Caco-2 (cell line): ENCODE results near the gene AP4B1. TPM values are rescaled to one million over a fixed set of nuclear protein-coding genes. Genes with fewer than 3 reads are reported as not detected.
A peak's percentile ranks its signal among the peaks of the same experiment; 100 is the strongest.

Experiments used
- BruUV-seq: library from RNA; stranded (reverse); fragments of 400-500 nt; replicated peaks from 2 replicates; lab custom pipeline; 2021; lab: Mats Ljungman, UMichigan
- CTCF ChIA-PET: fragments of 300-600 bp; sonication (Branson Sonifier 250); formaldehyde crosslinking; loops from one replicate; lab custom pipeline; 2022; ENCODE audit warnings: antibody characterized with exemption; lab: Charles Lee
- POLR2A ChIA-PET: fragments of 300-600 bp; sonication (Branson Sonifier 250); formaldehyde crosslinking; loops from one replicate; lab custom pipeline; 2022; ENCODE audit warnings: antibody characterized with exemption; lab: Charles Lee
- DNase-seq, 2 experiments: peaks; one replicate each; pipeline versions ENCODE4 v3.0.0 to v3.0.0-alpha.2; 2020 to 2022
- H3K27me3 ChIP-seq: replicated peaks from 2 replicates; pipeline ENCODE4 v1.6.0; 2011; ENCODE audit warnings: low read length; ENCODE audit not compliant: control insufficient read depth, insufficient read depth
- H3K36me3 ChIP-seq: 2 replicates; pipeline ENCODE4 v1.5.1; 2011; ENCODE audit warnings: low read length; ENCODE audit not compliant: control insufficient read depth, insufficient read depth
- H3K4me1 ChIP-seq: fragments of 250-450 bp; sonication (Bioruptor Pico); 2 replicates; pipeline ENCODE4 v1.5.1; 2020; ENCODE audit warnings: mild to moderate bottlenecking
- H3K4me3 ChIP-seq: 2 replicates; pipeline ENCODE4 v1.5.1; 2011; ENCODE audit warnings: low read depth, mild to moderate bottlenecking, control low read depth, low read length
- H3K9me3 ChIP-seq: fragments of 250-450 bp; sonication (Bioruptor Pico); 2 replicates; pipeline ENCODE4 v1.5.1; 2020; ENCODE audit warnings: mild to moderate bottlenecking, moderate library complexity
- H3K27ac Mint-ChIP-seq: one replicate; pipeline ENCODE4 v1.8.0; 2022; ENCODE audit warnings: mixed read lengths; ENCODE audit not compliant: unreplicated experiment
- H3K27me3 Mint-ChIP-seq: one replicate; pipeline ENCODE4 v1.8.0; 2022; ENCODE audit warnings: mixed read lengths; ENCODE audit not compliant: insufficient read depth, unreplicated experiment
- H3K36me3 Mint-ChIP-seq: one replicate; pipeline ENCODE4 v1.8.0; 2022; ENCODE audit warnings: mild to moderate bottlenecking, mixed read lengths; ENCODE audit not compliant: insufficient read depth, unreplicated experiment
- H3K4me1 Mint-ChIP-seq: one replicate; pipeline ENCODE4 v1.8.0; 2022; ENCODE audit warnings: low read depth, mixed read lengths; ENCODE audit not compliant: unreplicated experiment
- H3K4me3 Mint-ChIP-seq: one replicate; pipeline ENCODE4 v1.8.0; 2022; ENCODE audit warnings: mild to moderate bottlenecking, moderate library complexity, mixed read lengths; ENCODE audit not compliant: unreplicated experiment
- H3K9me3 Mint-ChIP-seq: one replicate; pipeline ENCODE4 v1.8.0; 2022; ENCODE audit warnings: mixed read lengths; ENCODE audit not compliant: unreplicated experiment
- CTCF ChIP-seq, 2 experiments: fragments of 200-600 bp in 1 of 2; IDR thresholded peaks; 1 replicate in 1 of 2; 2 replicates in 1 of 2; pipeline versions ENCODE4 v1.5.1 to v1.8.0; 2011 to 2022; ENCODE audit warnings: antibody characterized with exemption in 1 of 2, control low read depth in 1 of 2, inconsistent platforms in 1 of 2, low read depth in 1 of 2, low read length in 1 of 2, mild to moderate bottlenecking in 1 of 2, moderate library complexity in 1 of 2; ENCODE audit not compliant: insufficient read depth in 1 of 2, severe bottlenecking in 1 of 2, unreplicated experiment in 1 of 2
- intact Hi-C: fragments of 100-400 bp; cut with micrococcal nuclease; formaldehyde crosslinking; loops from one replicate; pipeline ENCODE4 v1.10.0; 2022; ENCODE audit not compliant: unreplicated experiment
- total RNA-seq: library from RNA; stranded (reverse); gene quantifications from 2 replicates; pipeline ENCODE4 v1.2.3, GENCODE V29; 2022

Gene AP4B1
- total RNA-seq, 1 experiment from 2014 or later: 10.0 TPM

GRCh38 chr1:113934006-113934405 lies 29.4 kb upstream of the AP4B1 start:
- no peaks in the 10 kb centered on the region for H3K27me3 ChIP-seq
- H3K27me3 Mint-ChIP-seq: no peaks in the 10 kb centered on the region

GRCh38 chr1:113931451-113931851 lies 26.9 kb upstream of the AP4B1 start:
- POLR2A ChIA-PET: no interaction called here
- intact Hi-C loops: no loop called here
- no peak for TF ChIP-seq CTCF (IDR thresholded peaks at IDR 0.05; ENCODE audit: insufficient read depth in 1 of 2, low read depth in 1 of 2, low read length in 1 of 2, severe bottlenecking in 1 of 2, unreplicated experiment in 1 of 2)
- DNase-seq: no peak
- H3K4me3 Mint-ChIP-seq: peak overlapping the region; percentile 87
- CTCF ChIA-PET: no interaction called here
- no peaks in the 10 kb centered on the region for H3K27me3 ChIP-seq
- no peaks in the 10 kb centered on the region for H3K36me3 Mint-ChIP-seq
- peaks cover 7% of the 10 kb centered on the region; the same call in 1 of the 2 replicates for H3K4me1 ChIP-seq
- no peaks in the 10 kb centered on the region for H3K27me3 Mint-ChIP-seq
- no peaks in the 10 kb centered on the region for H3K36me3 ChIP-seq
- no TSS peak for BruUV-seq
- H3K27ac Mint-ChIP-seq: no peak overlapping the region
- no peaks in the 10 kb centered on the region for H3K9me3 Mint-ChIP-seq
- H3K4me3 ChIP-seq: no peak overlapping the region; the same call in 1 of the 2 replicates
- peaks cover 19% of the 10 kb centered on the region for H3K4me1 Mint-ChIP-seq
- H3K9me3 ChIP-seq: no peaks in the 10 kb centered on the region

More at GRCh38 chr1:113934006-113934405, 29.4 kb upstream of the AP4B1 start:
- H3K36me3 Mint-ChIP-seq: peaks cover 5% of the 10 kb centered on the region
- ChIA-PET POLR2A (no interaction called here), CTCF (no interaction called here)
- H3K27ac Mint-ChIP-seq: no peak overlapping the region
- peaks cover 14% of the 10 kb centered on the region for H3K4me1 Mint-ChIP-seq
- no peak overlapping the region for H3K4me3 ChIP-seq
- TF ChIP-seq CTCF (IDR thresholded peaks at IDR 0.05; ENCODE audit: insufficient read depth in 1 of 2, low read depth in 1 of 2, low read length in 1 of 2, severe bottlenecking in 1 of 2, unreplicated experiment in 1 of 2): no peak
- BruUV-seq: no TSS peak
- peaks cover 7% of the 10 kb centered on the region; the same call in 1 of the 2 replicates for H3K4me1 ChIP-seq
- no peak for DNase-seq
- intact Hi-C loops: no loop called here
- H3K36me3 ChIP-seq: no peaks in the 10 kb centered on the region
- no peaks in the 10 kb centered on the region for H3K9me3 ChIP-seq
- H3K4me3 Mint-ChIP-seq: no peak overlapping the region
- no peaks in the 10 kb centered on the region for H3K9me3 Mint-ChIP-seq

- Mint-ChIP-seq H3K36me3 (no peaks in the 10 kb centered on the region), H3K4me1 (peaks cover 19% of the 10 kb centered on the region), H3K9me3 (no peaks in the 10 kb centered on the region), H3K27me3 (no peaks in the 10 kb centered on the region), H3K4me3 (peak overlapping the region; percentile 87), H3K27ac (peak overlapping the region; percentile 90)
- Histone ChIP-seq H3K36me3 (no peaks in the 10 kb centered on the region), H3K4me3 (peak overlapping the region; percentile 82), H3K27me3 (no peaks in the 10 kb centered on the region), H3K4me1 (peaks cover 7% of the 10 kb centered on the region; the same call in 1 of the 2 replicates), H3K9me3 (no peaks in the 10 kb centered on the region)
- ChIA-PET CTCF (no interaction called here), POLR2A (interaction anchor here (0.6 kb wide), 1 partner anchor 25 kb away, joined by 10 read pairs; no protein-coding TSS in a partner anchor)
- no peak for TF ChIP-seq CTCF (IDR thresholded peaks at IDR 0.05; ENCODE audit: insufficient read depth in 1 of 2, low read depth in 1 of 2, low read length in 1 of 2, severe bottlenecking in 1 of 2, unreplicated experiment in 1 of 2)
- BruUV-seq: no TSS peak
- peak in 1 of 2 experiments; percentile 15 for DNase-seq
- intact Hi-C loops: no loop called here
Measured at GRCh38 chr1:113930499-113931161, 26.0 kb upstream of the AP4B1 start.
